HepG2 (cell line): ENCODE data around the gene GPC6. TPM values are rescaled to one million over a fixed set of nuclear protein-coding genes. Genes with fewer than 3 reads are reported as not detected.

Experiments
- ATAC-seq: fragments of 200-7000 bp; cut with Tn5 transposase; 3 replicates; pipeline ENCODE4 v1.9.1; 2020; ENCODE audit warnings: mild to moderate bottlenecking, moderate library complexity
- BruUV-seq: library from RNA; stranded (reverse); fragments of 400-500 nt; replicated peaks from 2 replicates; lab custom pipeline; 2021; lab: Mats Ljungman, UMichigan
- CTCF ChIA-PET: fragments of 300-600 bp; formaldehyde crosslinking; extraction: SDS; loops from one replicate; lab custom pipeline; 2021; ENCODE audit warnings: low total read pairs, inconsistent platforms, low intra/inter-chr PET ratio; lab: Yijun Ruan, JAX
- POLR2A ChIA-PET: fragments of 350-600 bp; sonication (Branson Sonifier 250); formaldehyde crosslinking; loops from one replicate; lab custom pipeline; 2020; ENCODE audit warnings: antibody characterized with exemption, inconsistent platforms; lab: Yijun Ruan, JAX
- DNase-seq: peaks from one replicate; pipeline ENCODE4 v3.0.0-alpha.2; 2015; ENCODE audit warnings: low spot score
- FAIRE-seq: peaks from 3 replicates; lab custom pipeline; 2011; peaks lifted over from hg19 to GRCh38; lab: Jason Lieb, UNC
- H2AFZ ChIP-seq: one replicate; pipeline ENCODE4 v1.6.1; 2011; ENCODE audit warnings: low read length, inconsistent platforms
- H3K27ac ChIP-seq: fragments of 300-600 bp; 3 replicates; pipeline ENCODE4 v1.8.0; 2011; ENCODE audit warnings: mixed run types, mild to moderate bottlenecking, mixed read lengths, low read length, inconsistent platforms; ENCODE audit not compliant: insufficient read depth; ENCODE audit errors: extremely low read length
- H3K27me3 ChIP-seq, 2 experiments: fragments of 200-600 bp in 1 of 2; 2 replicates in 1 of 2; 3 replicates in 1 of 2; pipeline versions ENCODE4 v1.6.0 to v1.8.0; 2011; ENCODE audit warnings: low read length in 2 of 2, mild to moderate bottlenecking in 2 of 2, moderate library complexity in 2 of 2, inconsistent platforms in 1 of 2; ENCODE audit not compliant: insufficient read depth in 2 of 2, control insufficient read depth in 1 of 2
- H3K36me3 ChIP-seq, 2 experiments: fragments of 200-600 bp in 1 of 2; replicated peaks in 1 of 2; 2 replicates in 1 of 2; 3 replicates in 1 of 2; pipeline versions ENCODE4 v1.5.1 to v1.8.0; 2011; ENCODE audit warnings: low read length in 2 of 2, inconsistent platforms in 1 of 2; ENCODE audit not compliant: insufficient read depth in 2 of 2, control insufficient read depth in 1 of 2
- H3K4me1 ChIP-seq: 2 replicates; pipeline ENCODE4 v1.5.1; 2012; ENCODE audit warnings: low read length, inconsistent platforms; ENCODE audit not compliant: insufficient read depth
- H3K4me2 ChIP-seq: 2 replicates; pipeline ENCODE4 v1.6.0; 2011; ENCODE audit warnings: low read depth, low read length, inconsistent platforms
- H3K4me3 ChIP-seq, 3 experiments: fragments of 200-600 bp in 1 of 3; sonication (generic), shearing (Covaris generic) in 1 of 3; replicated peaks in 1 of 3; 2 replicates each; pipeline ENCODE4 v1.5.1; 2011 to 2016; ENCODE audit warnings: low read length in 3 of 3, inconsistent platforms in 2 of 3, low read depth in 2 of 3, mild to moderate bottlenecking in 2 of 3, control low read depth in 1 of 3, mixed read lengths in 1 of 3; ENCODE audit not compliant: insufficient read depth in 1 of 3
- H3K79me2 ChIP-seq: one replicate; pipeline ENCODE4 v1.6.1; 2011; ENCODE audit warnings: low read length, inconsistent platforms; ENCODE audit not compliant: insufficient read depth
- H3K9ac ChIP-seq: 2 replicates; pipeline ENCODE4 v1.6.0; 2011; ENCODE audit warnings: mild to moderate bottlenecking, low read depth, low read length, inconsistent platforms; ENCODE audit not compliant: insufficient read depth
- H3K9me3 ChIP-seq: 2 replicates; pipeline ENCODE4 v1.5.1; 2012; ENCODE audit warnings: mild to moderate bottlenecking, low read length
- H4K20me1 ChIP-seq: 2 replicates; pipeline ENCODE4 v1.6.0; 2011; ENCODE audit warnings: inconsistent platforms, mild to moderate bottlenecking, low read length, moderate library complexity; ENCODE audit not compliant: insufficient read depth
- ETV6 ChIP-seq: sonication (generic); formaldehyde crosslinking; conservative IDR thresholded peaks from 2 replicates; pipeline ENCODE4 v1.4.0; 2020; ENCODE audit warnings: missing genetic modification reagents
- KAT7 ChIP-seq: IDR thresholded peaks from 2 replicates; pipeline ENCODE4 v1.6.1; 2018; ENCODE audit warnings: borderline replicate concordance, missing compliant biosample characterization
- NCOA2 ChIP-seq: sonication (generic); formaldehyde crosslinking; IDR thresholded peaks from 2 replicates; pipeline ENCODE4 v1.8.0; 2022; ENCODE audit warnings: inconsistent platforms
- REPIN1 ChIP-seq: sonication (generic); formaldehyde crosslinking; IDR thresholded peaks from 2 replicates; pipeline ENCODE4 v1.8.0; 2022; ENCODE audit warnings: missing genetic modification reagents, low read depth, mild to moderate bottlenecking, borderline replicate concordance
- SKIL ChIP-seq: sonication (generic); formaldehyde crosslinking; IDR thresholded peaks from 2 replicates; pipeline ENCODE4 v1.8.0; 2022; ENCODE audit warnings: missing genetic modification reagents, mild to moderate bottlenecking, moderate library complexity, borderline replicate concordance
- SYNCRIP ChIP-seq: fragments of 200-400 bp; formaldehyde crosslinking; IDR thresholded peaks from 2 replicates; pipeline ENCODE4 v1.6.1; 2018; ENCODE audit warnings: mild to moderate bottlenecking, low read depth, low read length; ENCODE audit not compliant: insufficient read depth
- ZFP36L1 ChIP-seq: sonication (generic); formaldehyde crosslinking; IDR thresholded peaks from 2 replicates; pipeline ENCODE4 v1.8.0; 2022; ENCODE audit warnings: mild to moderate bottlenecking, missing genetic modification reagents, moderate library complexity
- ZIK1 ChIP-seq: sonication (generic); formaldehyde crosslinking; IDR thresholded peaks from 2 replicates; pipeline ENCODE4 v1.5.0; 2020; ENCODE audit warnings: mild to moderate bottlenecking, low read depth, missing genetic modification reagents, borderline replicate concordance
- ZNF121 ChIP-seq: sonication (generic); formaldehyde crosslinking; IDR thresholded peaks from 2 replicates; pipeline ENCODE4 v1.5.0; 2020; ENCODE audit warnings: mild to moderate bottlenecking, missing genetic modification reagents
- ZNF558 ChIP-seq: sonication (generic); formaldehyde crosslinking; IDR thresholded peaks from 2 replicates; pipeline ENCODE4 v1.9.0; 2022; ENCODE audit warnings: mild to moderate bottlenecking, missing genetic modification reagents, borderline replicate concordance
- ZNF577 ChIP-seq: sonication (generic); formaldehyde crosslinking; IDR thresholded peaks from 2 replicates; pipeline ENCODE4 v1.4.0; 2020; ENCODE audit warnings: mild to moderate bottlenecking, low read depth, missing genetic modification reagents, borderline replicate concordance
- WGBS: methylation state at CpG from one replicate; pipeline ENCODE4 v1.1.6; 2017; ENCODE audit warnings: low lambda C conversion rate; 5-methylcytosine and 5-hydroxymethylcytosine counted together
- in situ Hi-C: cut with HindIII; loops from 2 replicates; pipeline ENCODE4 v1.10.0; 2017; ENCODE audit warnings: low pct_unique_long_range_greater_than_20kb; ENCODE audit not compliant: extremely low pct_ligation_motif_present
- intact Hi-C: fragments of 100-400 bp; cut with micrococcal nuclease; formaldehyde crosslinking; loops from one replicate; pipeline ENCODE4 v1.10.0; 2022; ENCODE audit not compliant: unreplicated experiment
- polyA plus RNA-seq, 8 experiments: library from polyadenylated mRNA; depleted of rRNA in 3 of 8; stranded (reverse) in 7 of 8; unstranded in 1 of 8; fragments of >200 nt; fragmentation: Illumina TruSeq in 4 of 8; extraction: Trizol in 4 of 8; gene quantifications; 2 replicates each; pipeline versions ENCODE4 v1.2.1 to v1.2.3, GENCODE V29; 2011 to 2016; ENCODE audit warnings: low read depth in 4 of 8, missing spikeins in 1 of 8, mixed read lengths in 1 of 8; ENCODE audit not compliant: insufficient read depth in 1 of 8
- total RNA-seq, 5 experiments: library from RNA; depleted of rRNA; stranded (reverse); fragments of >200 nt; fragmentation: Illumina TruSeq; extraction: Trizol; gene quantifications; 2 replicates each; pipeline ENCODE4 v1.2.3, GENCODE V29; 2016; ENCODE audit warnings: low read depth in 1 of 5

GPC6 gene
- total and polyA plus RNA-seq, 2 of the 13 experiments (the other 11 are each of a cell fraction or from before 2014, with no cell fraction given): 24.5 to 33.9 TPM

GRCh38 chr13:93418398-93418797, 191.8 kb downstream of the GPC6 start:
- no peak overlapping the region for H3K4me2 ChIP-seq
- no peak overlapping the region for H2AFZ ChIP-seq
- ChIA-PET CTCF (no interaction called here), POLR2A (no interaction called here)
- H3K4me1 ChIP-seq: no peaks in the 10 kb centered on the region
- DNase-seq (no peak), ATAC-seq (no peak), FAIRE-seq (no peak)
- H3K9ac ChIP-seq: no peak overlapping the region
- no peaks in the 10 kb centered on the region for H3K9me3 ChIP-seq
- TF ChIP-seq SYNCRIP (no peak), KAT7 (CRISPR knock-in tag) (no peak), ZFP36L1 (CRISPR knock-in tag) (no peak), SKIL (CRISPR knock-in tag) (no peak), ZNF121 (CRISPR knock-in tag) (no peak), REPIN1 (no peak), ZIK1 (CRISPR knock-in tag) (no peak), ETV6 (no peak), ZNF558 (CRISPR knock-in tag) (no peak), NCOA2 (no peak), ZNF577 (CRISPR knock-in tag) (no peak)
- H3K27ac ChIP-seq: no peak overlapping the region
- H3K79me2 ChIP-seq: peaks cover under 1% of the 10 kb centered on the region
- intact Hi-C loops (no loop called here), in situ Hi-C loops (no loop called here)
- H3K4me3 ChIP-seq: no peak overlapping the region
- WGBS: 97% methylated on average over 8 of the region's 8 CpGs
- no TSS peak for BruUV-seq
- H3K36me3 ChIP-seq: no peaks in the 10 kb centered on the region
- H3K27me3 ChIP-seq: no peaks in the 10 kb centered on the region
- H4K20me1 ChIP-seq: no peaks in the 10 kb centered on the region
